ENCODE measurements around the gene KCNJ14.

DNA sequence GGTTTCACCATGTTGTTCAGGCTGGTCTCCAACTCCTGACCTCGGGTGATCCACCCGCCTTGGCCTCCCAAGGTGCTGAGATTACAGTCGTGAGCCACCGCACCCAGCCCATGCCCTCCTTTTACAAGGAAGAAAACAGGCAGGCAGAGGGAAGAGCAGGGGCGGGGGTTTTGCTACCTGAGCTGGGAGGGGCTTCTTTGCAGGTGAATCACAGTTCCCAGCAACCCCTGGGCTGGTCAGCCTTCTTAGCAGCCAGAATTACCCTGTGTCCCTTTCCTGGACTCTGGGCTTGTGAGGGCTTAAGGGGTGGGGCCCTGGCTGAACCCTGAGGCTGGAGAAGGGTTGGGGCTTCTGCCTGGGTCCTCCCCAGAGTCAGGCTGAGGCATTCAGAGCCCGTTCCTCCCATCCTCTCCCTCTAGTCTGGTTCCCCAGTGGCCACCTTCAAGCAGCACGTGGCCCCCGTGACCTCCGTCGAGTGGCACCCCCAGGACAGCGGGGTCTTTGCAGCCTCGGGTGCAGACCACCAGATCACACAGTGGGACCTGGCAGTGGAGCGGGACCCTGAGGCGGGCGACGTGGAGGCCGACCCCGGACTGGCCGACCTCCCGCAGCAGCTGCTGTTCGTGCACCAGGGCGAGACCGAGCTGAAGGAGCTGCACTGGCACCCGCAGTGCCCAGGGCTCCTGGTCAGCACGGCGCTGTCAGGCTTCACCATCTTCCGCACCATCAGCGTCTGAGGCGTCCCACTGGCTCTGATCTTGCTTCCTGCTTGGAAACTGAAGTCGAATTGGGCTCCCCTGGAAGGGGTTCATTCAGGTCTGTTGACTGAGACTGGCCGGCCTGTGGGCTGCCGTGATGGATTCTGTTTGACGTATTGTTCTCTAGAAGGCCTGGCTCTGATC is 2.8 kb upstream of the KCNJ14 start:
- TF ChIP-seq, protein P1, sequence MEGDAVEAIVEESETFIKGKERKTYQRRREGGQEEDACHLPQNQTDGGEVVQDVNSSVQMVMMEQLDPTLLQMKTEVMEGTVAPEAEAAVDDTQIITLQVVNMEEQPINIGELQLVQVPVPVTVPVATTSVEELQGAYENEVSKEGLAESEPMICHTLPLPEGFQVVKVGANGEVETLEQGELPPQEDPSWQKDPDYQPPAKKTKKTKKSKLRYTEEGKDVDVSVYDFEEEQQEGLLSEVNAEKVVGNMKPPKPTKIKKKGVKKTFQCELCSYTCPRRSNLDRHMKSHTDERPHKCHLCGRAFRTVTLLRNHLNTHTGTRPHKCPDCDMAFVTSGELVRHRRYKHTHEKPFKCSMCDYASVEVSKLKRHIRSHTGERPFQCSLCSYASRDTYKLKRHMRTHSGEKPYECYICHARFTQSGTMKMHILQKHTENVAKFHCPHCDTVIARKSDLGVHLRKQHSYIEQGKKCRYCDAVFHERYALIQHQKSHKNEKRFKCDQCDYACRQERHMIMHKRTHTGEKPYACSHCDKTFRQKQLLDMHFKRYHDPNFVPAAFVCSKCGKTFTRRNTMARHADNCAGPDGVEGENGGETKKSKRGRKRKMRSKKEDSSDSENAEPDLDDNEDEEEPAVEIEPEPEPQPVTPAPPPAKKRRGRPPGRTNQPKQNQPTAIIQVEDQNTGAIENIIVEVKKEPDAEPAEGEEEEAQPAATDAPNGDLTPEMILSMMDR (IDR thresholded peaks at IDR 0.05) = no peak
- TF ChIP-seq POLR2AphosphoS5 (IDR thresholded peaks at IDR 0.05) (no peak), POLR2A (IDR thresholded peaks at IDR 0.05) (no peak), EP300 (IDR thresholded peaks at IDR 0.05) (no peak)
